ENCODE measurements around the gene HTR3B.

The HTR3B gene

DNA sequence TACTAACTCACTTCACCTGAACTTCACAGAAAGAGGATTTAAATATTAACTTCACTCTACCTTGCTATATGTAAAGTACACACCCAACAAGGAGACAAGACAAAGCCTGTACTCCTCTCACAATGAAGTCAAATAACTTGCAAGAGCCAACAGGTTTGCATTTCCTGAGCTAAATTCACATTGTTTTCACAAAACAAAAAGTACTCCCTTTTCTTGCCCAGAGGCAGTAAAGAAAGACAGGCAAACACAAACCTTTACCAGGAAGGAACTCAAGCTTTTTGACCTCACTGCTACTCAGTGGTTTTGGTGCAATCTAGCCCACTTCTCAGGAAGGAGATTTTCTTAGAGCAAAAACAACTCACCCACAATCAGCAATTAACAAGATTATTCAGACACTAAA, 44.9 kb upstream of the HTR3B start:
- H3K4me3 ChIP-seq (ENCODE audit: low read length) = no peak overlapping the region
- no peak for TF ChIP-seq EZH2phosphoT487 (IDR thresholded peaks at IDR 0.05; ENCODE audit: borderline replicate concordance, low read length)
- TF ChIP-seq, protein P1, sequence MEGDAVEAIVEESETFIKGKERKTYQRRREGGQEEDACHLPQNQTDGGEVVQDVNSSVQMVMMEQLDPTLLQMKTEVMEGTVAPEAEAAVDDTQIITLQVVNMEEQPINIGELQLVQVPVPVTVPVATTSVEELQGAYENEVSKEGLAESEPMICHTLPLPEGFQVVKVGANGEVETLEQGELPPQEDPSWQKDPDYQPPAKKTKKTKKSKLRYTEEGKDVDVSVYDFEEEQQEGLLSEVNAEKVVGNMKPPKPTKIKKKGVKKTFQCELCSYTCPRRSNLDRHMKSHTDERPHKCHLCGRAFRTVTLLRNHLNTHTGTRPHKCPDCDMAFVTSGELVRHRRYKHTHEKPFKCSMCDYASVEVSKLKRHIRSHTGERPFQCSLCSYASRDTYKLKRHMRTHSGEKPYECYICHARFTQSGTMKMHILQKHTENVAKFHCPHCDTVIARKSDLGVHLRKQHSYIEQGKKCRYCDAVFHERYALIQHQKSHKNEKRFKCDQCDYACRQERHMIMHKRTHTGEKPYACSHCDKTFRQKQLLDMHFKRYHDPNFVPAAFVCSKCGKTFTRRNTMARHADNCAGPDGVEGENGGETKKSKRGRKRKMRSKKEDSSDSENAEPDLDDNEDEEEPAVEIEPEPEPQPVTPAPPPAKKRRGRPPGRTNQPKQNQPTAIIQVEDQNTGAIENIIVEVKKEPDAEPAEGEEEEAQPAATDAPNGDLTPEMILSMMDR (IDR thresholded peaks at IDR 0.05; ENCODE audit: low read depth, low read length, poor library complexity, severe bottlenecking) = no peak
- H3K4me1 ChIP-seq (ENCODE audit: control insufficient read depth, low read length) = no peaks in the 10 kb centered on the region
- H3K4me2 ChIP-seq (ENCODE audit: low read length) = no peak overlapping the region
- 0 out of 2 replicates have a peak, but pooled peaks cover 5% of the 10 kb centered on the region for H4K20me1 ChIP-seq (ENCODE audit: control insufficient read depth, insufficient read depth, low read depth, low read length)
- no peaks in the 10 kb centered on the region for H3F3A ChIP-seq (ENCODE audit: control insufficient read depth, insufficient read depth)
- H3K9me3 ChIP-seq (ENCODE audit: control insufficient read depth, insufficient read depth, low read length) = no peaks in the 10 kb centered on the region
- no peaks in the 10 kb centered on the region for H3K9me2 ChIP-seq (replicated peaks; ENCODE audit: control insufficient read depth, low read length)
- no peak overlapping the region for H3K27ac ChIP-seq (ENCODE audit: low read depth, low read length)
- no peaks in the 10 kb centered on the region for H3K27me3 ChIP-seq (ENCODE audit: control insufficient read depth, low read length)
- H3K36me3 ChIP-seq (ENCODE audit: control insufficient read depth, low read length) = peaks cover 3% of the 10 kb centered on the region; the same call in 1 of the 2 replicates
- H3K79me2 ChIP-seq (ENCODE audit: control insufficient read depth, low read length) = peaks cover 68% of the 10 kb centered on the region

DNA sequence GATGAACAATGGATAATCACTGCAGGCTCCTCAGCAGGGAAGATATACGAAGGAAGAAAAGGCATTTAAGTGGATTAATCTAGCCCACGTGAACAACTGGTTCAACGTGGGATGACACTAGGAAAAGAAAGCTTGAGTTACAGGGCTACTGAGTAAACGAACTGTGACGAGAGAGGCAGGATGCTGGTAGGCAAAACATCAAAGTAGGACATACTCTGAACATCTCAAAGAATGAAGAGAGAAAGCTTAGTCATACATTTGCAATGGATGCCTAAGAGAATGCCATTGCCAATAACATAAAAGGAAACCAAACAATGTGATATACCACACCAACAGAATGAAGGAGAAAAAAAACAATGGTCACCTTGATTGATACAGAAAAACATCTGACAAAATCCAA, 42.2 kb upstream of the HTR3B start:
- H3K4me3 ChIP-seq (ENCODE audit: low read length) = no peak overlapping the region
- no peak overlapping the region for H3K27ac ChIP-seq (ENCODE audit: low read depth, low read length)
- H3K4me2 ChIP-seq (ENCODE audit: low read length) = no peak overlapping the region
- H3K36me3 ChIP-seq (ENCODE audit: control insufficient read depth, low read length) = peaks cover 11% of the 10 kb centered on the region
- no peaks in the 10 kb centered on the region for H3K9me3 ChIP-seq (ENCODE audit: control insufficient read depth, insufficient read depth, low read length)
- no peaks in the 10 kb centered on the region for H4K20me1 ChIP-seq (ENCODE audit: control insufficient read depth, insufficient read depth, low read depth, low read length)
- H3K27me3 ChIP-seq (ENCODE audit: control insufficient read depth, low read length) = no peaks in the 10 kb centered on the region
- H3F3A ChIP-seq (ENCODE audit: control insufficient read depth, insufficient read depth) = no peaks in the 10 kb centered on the region
- TF ChIP-seq EZH2phosphoT487 (IDR thresholded peaks at IDR 0.05; ENCODE audit: borderline replicate concordance, low read length) = no peak
- TF ChIP-seq, protein P1 (IDR thresholded peaks at IDR 0.05; ENCODE audit: low read depth, low read length, poor library complexity, severe bottlenecking) = no peak
- H3K9me2 ChIP-seq (replicated peaks; ENCODE audit: control insufficient read depth, low read length) = no peaks in the 10 kb centered on the region
- no peaks in the 10 kb centered on the region for H3K4me1 ChIP-seq (ENCODE audit: control insufficient read depth, low read length)
- peaks cover 69% of the 10 kb centered on the region for H3K79me2 ChIP-seq (ENCODE audit: control insufficient read depth, low read length)

- H4K20me1 ChIP-seq (ENCODE audit: control insufficient read depth, insufficient read depth, low read depth, low read length) = no peaks in the 10 kb centered on the region
- no peak for TF ChIP-seq EZH2phosphoT487 (IDR thresholded peaks at IDR 0.05; ENCODE audit: borderline replicate concordance, low read length)
- TF ChIP-seq, protein P1 (IDR thresholded peaks at IDR 0.05; ENCODE audit: low read depth, low read length, poor library complexity, severe bottlenecking) = no peak
- no peak overlapping the region for H3K4me2 ChIP-seq (ENCODE audit: low read length)
- peaks cover 18% of the 10 kb centered on the region for H3K36me3 ChIP-seq (ENCODE audit: control insufficient read depth, low read length)
- no peak overlapping the region for H3K4me3 ChIP-seq (ENCODE audit: low read length)
- H3K9me3 ChIP-seq (ENCODE audit: control insufficient read depth, insufficient read depth, low read length) = no peaks in the 10 kb centered on the region
- H3K27ac ChIP-seq (ENCODE audit: low read depth, low read length) = no peak overlapping the region
- H3K4me1 ChIP-seq (ENCODE audit: control insufficient read depth, low read length) = 0 out of 2 replicates have a peak, but pooled peaks cover 4% of the 10 kb centered on the region
- H3K79me2 ChIP-seq (ENCODE audit: control insufficient read depth, low read length) = peaks cover 61% of the 10 kb centered on the region
- H3K9me2 ChIP-seq (replicated peaks; ENCODE audit: control insufficient read depth, low read length) = no peaks in the 10 kb centered on the region
- H3K27me3 ChIP-seq (ENCODE audit: control insufficient read depth, low read length) = no peaks in the 10 kb centered on the region
- no peaks in the 10 kb centered on the region for H3F3A ChIP-seq (ENCODE audit: control insufficient read depth, insufficient read depth)
Observed at GRCh38 chr11:113864410-113864809, 40.2 kb upstream of the HTR3B start.

Data from DOHH2 (cell line).